Stimulated activated CD4-positive, alpha-beta T cell treated with anti-CD3 and anti-CD28 coated beads, Interleukin-1b, Interleukin-23, amount 100 ng/mL, for 24 hours (primary cell): ENCODE results near the gene MRGPRX1.
"Not testable (repeated sequence)": the region's sequence is repeated elsewhere in the genome, so short reads cannot be mapped to it uniquely, and the experiment has no call there.

Experiments used
- DNase-seq, 4 experiments: peaks; one replicate each; pipeline ENCODE4 v3.0.0-alpha.2; 2020; ENCODE audit warnings: low read depth in 4 of 4, low spot score in 1 of 4

MRGPRX1 gene

GRCh38 chr11:18939314-18939713 is at the start of gene MRGPRX1:
MRGPRX1 (minus strand) TSS chr11:18939414; CDS start chr11:18934784, 4,630 bp downstream.
- no peak for DNase-seq

- no peak for DNase-seq
Measured at GRCh38 chr11:18987454-18988231, 48.4 kb upstream of the MRGPRX1 start.

DNA sequence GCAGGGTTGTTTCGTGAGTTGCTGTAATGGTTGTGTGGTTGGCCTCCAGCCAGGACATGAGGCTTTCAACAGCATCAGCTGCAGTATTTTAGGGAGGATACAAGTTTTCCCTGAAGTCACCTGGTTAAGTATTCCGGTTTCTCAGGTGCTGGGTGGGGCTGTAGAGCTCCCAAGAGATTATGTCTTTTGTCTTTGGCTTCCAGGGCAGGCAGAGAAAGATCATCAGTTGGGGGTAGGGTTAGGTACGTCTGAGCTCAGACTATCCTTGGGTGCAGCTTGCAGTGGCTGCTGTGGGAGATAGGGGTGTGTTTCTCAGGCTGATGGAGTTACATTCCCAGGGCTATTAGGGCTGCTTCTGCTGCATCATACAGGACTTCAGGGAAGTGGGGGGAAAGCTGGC is 47.5 kb upstream of the MRGPRX1 start:
- no peak for DNase-seq

DNA sequence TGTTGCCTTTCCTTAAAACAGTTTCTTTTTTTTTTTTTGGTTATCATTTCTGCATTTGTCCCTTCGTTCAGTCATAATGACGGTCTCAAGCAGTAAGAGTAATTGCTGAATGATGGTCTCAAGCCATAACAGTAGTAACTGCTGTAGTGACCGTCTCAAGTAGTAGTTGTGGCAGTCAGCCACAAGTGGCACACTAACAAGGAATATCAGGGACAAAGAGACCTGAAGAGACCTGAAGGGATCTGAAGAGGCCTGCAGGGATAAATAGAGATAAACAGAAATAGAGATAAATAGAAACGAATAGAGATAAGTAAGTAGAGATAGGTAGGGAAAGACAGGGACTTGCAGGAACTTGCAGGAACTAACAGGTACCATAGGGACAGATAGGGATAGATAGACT is 42.7 kb upstream of the MRGPRX1 start:
- DNase-seq: no peak

DNA sequence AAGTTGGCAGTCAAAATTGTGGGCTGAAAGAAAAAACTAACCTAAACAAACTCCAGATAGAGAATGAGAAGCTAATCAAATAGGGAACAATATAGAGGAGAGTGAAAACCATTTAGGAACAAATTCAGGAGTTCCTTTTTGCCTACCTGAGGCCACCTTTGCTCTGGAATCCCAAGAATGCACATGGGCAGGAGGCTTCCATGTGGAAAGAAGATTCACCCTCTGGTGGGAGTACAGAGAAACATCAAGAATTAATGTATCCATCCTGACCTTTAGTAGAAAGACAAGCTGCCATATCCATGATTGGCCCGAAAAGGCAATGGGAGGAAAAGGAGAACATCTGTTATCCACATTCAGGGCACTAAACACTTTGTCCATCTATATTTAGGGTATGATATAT is 35.0 kb upstream of the MRGPRX1 start:
- DNase-seq: no peak

GRCh38 chr11:18972336-18972735 is 33.1 kb upstream of the MRGPRX1 start:
- DNase-seq: no peak

GRCh38 chr11:18969720-18970119 is 30.5 kb upstream of the MRGPRX1 start:
- DNase-seq: no peak

- no peak for DNase-seq
Measured at GRCh38 chr11:18958221-18958910, 19.2 kb upstream of the MRGPRX1 start.

DNA sequence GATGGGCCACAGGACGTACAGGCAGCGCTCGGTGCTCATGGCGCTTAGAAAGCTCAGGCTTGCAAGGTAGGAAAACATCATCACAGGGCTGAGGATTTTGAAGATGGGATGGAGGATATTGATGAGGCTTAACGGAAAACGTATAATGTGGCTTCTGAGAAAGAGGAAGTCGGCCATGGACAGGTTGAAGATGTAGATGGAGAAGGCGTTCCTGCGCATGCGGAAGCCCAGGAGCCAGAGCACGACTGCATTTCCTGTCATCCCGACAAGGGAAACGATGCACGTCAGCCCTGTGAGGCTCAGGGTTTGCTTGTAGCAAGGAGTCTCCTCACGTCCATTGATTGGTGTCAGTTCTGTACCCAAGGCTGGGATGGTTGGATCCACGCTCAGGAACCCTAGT is 17.4 kb upstream of the MRGPRX1 start:
- DNase-seq: no peak

DNA sequence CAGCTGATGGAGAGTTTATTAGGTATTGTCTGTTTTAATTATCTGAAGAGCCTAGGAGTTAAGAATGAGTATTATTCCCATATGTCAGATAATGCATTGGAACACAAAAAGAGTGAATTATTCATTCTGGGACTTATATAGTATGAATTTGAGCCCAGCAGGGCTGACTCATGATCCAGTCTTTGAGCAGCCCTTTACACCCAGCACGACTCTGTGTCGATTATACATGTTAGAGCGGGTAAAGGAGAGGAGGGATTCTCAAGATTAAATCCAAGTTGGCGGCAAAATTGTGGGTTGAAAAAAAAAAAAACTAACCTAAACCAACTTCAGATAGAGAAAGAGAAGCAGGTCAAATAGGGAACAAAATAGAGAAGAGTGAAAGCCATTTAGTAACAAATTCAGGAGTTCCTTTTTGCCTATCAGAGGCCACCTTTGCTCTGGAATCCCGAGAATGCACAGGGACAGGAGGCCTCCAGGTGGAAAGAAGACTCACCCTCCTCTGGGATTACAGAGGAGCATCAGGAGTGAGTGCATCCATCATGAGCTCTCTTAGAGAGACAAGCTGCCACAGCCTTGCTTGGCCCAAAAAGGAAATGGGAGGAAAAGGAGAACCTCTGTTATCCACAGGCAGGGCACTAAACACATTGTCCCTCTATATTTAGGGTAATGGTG is 3.1 kb downstream of the MRGPRX1 start:
- DNase-seq: no peak

DNA sequence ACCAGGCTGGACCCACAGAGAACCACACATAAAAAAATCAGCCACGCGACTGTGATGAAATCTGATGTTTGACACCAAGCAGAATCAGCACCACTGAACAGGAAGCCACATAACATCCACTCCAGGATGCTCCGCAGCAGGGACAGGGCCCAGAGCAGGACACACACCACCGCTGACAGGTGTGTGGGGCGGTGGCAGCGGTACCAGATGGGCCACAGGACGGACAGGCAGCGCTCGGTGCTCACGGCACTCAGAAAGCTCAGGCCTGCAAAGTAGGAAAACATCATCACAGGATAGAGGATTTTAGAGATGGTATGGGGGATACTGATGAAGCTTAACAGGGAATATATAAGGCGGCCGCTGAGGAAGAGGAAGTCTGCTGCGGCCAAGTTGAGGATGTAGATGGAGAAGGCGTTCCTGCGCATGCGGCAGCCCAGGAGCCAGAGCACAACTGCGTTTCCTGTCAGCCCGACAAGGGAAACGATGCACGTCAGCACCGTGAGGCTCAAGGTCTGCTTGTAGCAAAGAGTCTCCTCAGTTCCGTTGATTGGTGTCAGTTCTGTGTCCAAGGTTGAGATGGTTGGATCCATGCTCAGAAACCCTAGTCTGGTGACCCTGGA is 4.9 kb downstream of the MRGPRX1 start:
- no peak for DNase-seq

DNA sequence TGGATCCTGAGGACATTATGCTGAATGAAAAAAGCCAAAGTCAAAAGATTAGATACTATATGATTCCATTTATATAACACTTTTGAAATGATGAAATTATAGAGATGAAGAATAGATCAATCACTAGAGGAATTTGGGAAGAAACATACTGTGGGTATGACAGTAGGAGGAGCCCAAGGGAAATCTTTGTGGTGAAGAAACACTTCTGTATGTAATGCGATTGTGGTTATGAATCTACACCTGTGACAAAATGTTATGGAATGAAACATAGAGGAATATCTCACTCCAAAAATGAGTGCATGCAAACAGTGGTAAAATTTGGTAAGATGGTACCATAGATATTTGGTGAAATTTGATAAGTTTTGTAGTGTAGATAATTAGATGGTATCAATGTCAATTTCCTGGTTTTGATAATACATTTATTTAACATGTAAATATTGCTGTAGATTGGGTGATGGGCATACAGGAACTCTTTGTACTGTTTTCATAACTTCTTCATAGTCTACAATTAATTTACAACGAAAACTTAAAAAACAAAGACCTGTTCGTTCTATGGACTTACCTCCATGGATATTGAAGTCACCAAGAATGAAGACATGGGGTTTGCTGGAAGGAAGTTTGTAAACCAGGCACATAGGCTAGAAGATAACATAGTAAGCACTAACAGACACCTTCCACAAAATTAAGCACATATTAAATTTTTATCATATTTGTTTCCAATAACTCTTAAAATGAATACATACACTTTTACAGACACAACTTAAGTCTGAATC is 11.5 kb downstream of the MRGPRX1 start:
- DNase-seq: no peak

DNA sequence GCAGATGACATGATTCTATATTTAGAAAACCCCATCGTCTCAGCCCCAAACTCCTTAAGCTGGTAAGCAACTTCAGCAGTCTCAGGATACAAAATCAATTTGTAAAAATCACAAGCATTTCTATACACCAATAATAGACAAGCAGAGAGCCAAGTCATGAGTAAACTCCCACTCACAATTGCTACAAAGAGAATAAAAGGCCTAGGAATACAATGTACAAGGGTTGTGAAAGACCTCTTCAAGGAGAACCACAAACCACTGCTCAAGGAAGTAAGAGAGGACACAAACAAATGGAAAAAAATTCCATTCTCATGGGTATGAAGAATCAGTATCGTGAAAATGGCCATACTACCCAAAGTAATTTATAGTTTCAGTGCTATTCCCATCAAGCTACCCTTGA is 13.8 kb downstream of the MRGPRX1 start:
- DNase-seq: not testable (repeated sequence)

DNA sequence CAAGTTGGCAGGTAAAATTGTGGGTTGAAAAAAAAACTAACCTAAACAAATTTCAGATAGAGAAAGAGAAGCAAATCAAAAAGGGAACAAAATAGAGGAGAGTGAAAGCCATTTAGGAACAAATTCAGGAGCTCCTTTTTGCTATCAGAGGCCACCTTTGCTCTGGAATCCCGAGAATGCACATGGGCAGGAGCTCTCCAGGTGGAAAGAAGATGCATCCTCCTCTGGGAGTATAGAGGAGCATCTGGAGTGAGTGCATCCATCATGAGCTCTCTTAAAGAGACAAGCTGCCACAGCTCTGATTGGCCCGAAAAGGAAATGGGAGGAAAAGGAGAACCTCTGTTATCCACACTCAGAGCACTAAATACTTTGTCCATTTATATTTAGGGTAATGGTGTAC is 26.3 kb downstream of the MRGPRX1 start:
- DNase-seq: no peak

- DNase-seq: no peak
Measured at GRCh38 chr11:18907391-18907790, 31.8 kb downstream of the MRGPRX1 start.

DNA sequence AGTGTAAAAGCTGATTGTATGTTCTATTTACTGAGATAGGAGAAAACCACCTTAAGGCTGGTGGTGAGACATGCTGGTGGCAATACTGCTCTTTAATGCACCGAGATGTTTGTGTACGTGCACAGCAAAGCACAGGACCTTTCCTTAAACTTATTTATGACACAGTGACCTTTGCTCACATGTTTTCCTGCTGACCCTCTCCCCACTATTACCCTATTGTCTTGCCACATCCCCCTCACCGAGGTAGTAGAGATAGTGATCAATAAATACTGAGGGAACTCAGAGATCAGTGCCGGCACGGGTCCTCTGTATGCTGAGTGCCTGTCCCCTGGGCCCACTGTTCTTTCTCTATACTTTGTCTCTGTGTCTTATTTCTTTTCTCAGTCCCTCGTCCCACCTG is 38.6 kb downstream of the MRGPRX1 start:
- DNase-seq: not testable (repeated sequence)

GRCh38 chr11:18900151-18900611 is 39.0 kb downstream of the MRGPRX1 start:
- DNase-seq: not testable (repeated sequence)

GRCh38 chr11:18891712-18892111 is 47.5 kb downstream of the MRGPRX1 start:
- not testable (repeated sequence) for DNase-seq

DNA sequence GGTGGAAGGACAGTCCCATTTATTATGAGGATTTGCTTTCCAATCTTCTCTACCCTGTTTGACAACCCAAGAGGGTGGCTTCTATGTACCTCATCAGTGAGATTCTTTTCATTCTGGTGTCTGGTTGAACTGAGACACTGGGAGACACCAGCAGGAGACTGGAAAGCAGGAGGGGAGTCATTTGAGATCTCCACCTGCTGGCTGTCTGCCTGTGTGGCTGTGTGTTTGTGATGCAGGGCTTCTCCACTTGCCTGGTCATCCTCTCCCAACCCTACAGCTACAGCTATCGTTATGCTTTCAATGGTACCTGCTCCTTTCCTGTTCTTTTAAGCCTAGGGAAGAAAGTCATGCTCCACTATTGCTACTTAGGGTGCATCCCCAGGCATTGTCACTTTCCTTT is 48.6 kb downstream of the MRGPRX1 start:
- no peak for DNase-seq
